ENCODE data around the gene CHST11.

The CHST11 gene

GRCh38 chr12:104416136-104416535, 40.6 kb upstream of the CHST11 start:
- Histone ChIP-seq H3K4me1 (ENCODE audit: control insufficient read depth, insufficient read depth, low read length) (peaks cover 47% of the 10 kb centered on the region), H3K9me3 (ENCODE audit: control insufficient read depth, insufficient read depth, low read depth, low read length) (0 out of 2 replicates have a peak, but pooled peaks cover 3% of the 10 kb centered on the region), H3K36me3 (ENCODE audit: control insufficient read depth, insufficient read depth, low read length) (no peaks in the 10 kb centered on the region), H3K4me3 (ENCODE audit: low read depth, low read length) (no peak overlapping the region), H3K9ac (ENCODE audit: low read length) (no peak overlapping the region), H3K27me3 (ENCODE audit: control insufficient read depth, insufficient read depth, low read length) (no peaks in the 10 kb centered on the region), H3K27ac (ENCODE audit: low read depth, low read length) (no peak overlapping the region)

DNA sequence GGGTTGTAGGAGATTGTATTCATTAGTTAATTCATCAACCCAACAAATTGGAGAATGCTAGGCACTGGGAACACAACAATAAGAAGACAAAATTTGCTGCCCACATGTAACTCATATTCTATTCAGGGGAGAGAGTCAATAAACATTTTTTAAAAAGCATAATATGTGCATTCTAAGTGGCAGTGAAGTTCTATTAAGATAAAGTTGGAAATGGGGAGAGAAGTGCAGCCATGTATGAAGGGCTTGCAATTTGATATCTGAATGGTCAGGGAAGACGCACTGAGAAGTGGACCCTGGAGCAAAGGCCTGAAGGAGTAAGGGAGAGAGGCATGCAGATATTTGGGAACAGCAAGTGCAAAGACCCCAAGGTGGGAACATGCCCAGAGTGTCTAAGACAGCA, 40.2 kb upstream of the CHST11 start:
- peaks cover 8% of the 10 kb centered on the region for H3K9me3 ChIP-seq (ENCODE audit: control insufficient read depth, insufficient read depth, low read depth, low read length)
- no peak overlapping the region for H3K4me3 ChIP-seq (ENCODE audit: low read depth, low read length)
- no peaks in the 10 kb centered on the region for H3K27me3 ChIP-seq (ENCODE audit: control insufficient read depth, insufficient read depth, low read length)
- peaks cover 45% of the 10 kb centered on the region for H3K4me1 ChIP-seq (ENCODE audit: control insufficient read depth, insufficient read depth, low read length)
- H3K9ac ChIP-seq (ENCODE audit: low read length): no peak overlapping the region
- no peak overlapping the region for H3K27ac ChIP-seq (ENCODE audit: low read depth, low read length)
- no peaks in the 10 kb centered on the region for H3K36me3 ChIP-seq (ENCODE audit: control insufficient read depth, insufficient read depth, low read length)

- no peak overlapping the region for H3K4me3 ChIP-seq (ENCODE audit: low read depth, low read length)
- H3K4me1 ChIP-seq (ENCODE audit: control insufficient read depth, insufficient read depth, low read length): peaks cover 16% of the 10 kb centered on the region
- peaks cover 26% of the 10 kb centered on the region for H3K9me3 ChIP-seq (ENCODE audit: control insufficient read depth, insufficient read depth, low read depth, low read length)
- H3K9ac ChIP-seq (ENCODE audit: low read length): no peak overlapping the region
- no peaks in the 10 kb centered on the region for H3K36me3 ChIP-seq (ENCODE audit: control insufficient read depth, insufficient read depth, low read length)
- H3K27ac ChIP-seq (ENCODE audit: low read depth, low read length): no peak overlapping the region
- no peaks in the 10 kb centered on the region for H3K27me3 ChIP-seq (ENCODE audit: control insufficient read depth, insufficient read depth, low read length)
Measured at GRCh38 chr12:104419717-104420116, 37.0 kb upstream of the CHST11 start.

DNA sequence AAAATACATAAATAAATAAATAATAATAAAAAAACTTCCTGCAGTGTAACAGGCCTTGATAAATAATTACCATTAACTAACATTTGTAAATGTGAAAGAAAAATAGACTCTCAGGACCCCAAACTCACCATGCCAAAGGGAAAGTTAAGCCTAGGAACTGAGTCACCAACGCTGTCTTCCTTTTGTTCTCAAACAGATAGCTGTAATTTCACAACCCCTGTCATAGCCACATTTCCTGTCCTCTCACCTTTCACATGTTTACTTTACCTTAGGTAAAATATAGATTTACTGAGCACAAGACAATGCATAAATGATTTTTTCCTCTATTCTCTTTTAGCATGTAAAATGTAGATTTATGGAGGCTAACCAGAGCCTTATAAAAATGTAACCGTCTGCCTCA, 35.9 kb upstream of the CHST11 start:
- Histone ChIP-seq H3K36me3 (ENCODE audit: control insufficient read depth, insufficient read depth, low read length) (no peaks in the 10 kb centered on the region), H3K9ac (ENCODE audit: low read length) (no peak overlapping the region), H3K9me3 (ENCODE audit: control insufficient read depth, insufficient read depth, low read depth, low read length) (peaks cover 26% of the 10 kb centered on the region), H3K27me3 (ENCODE audit: control insufficient read depth, insufficient read depth, low read length) (no peaks in the 10 kb centered on the region), H3K4me1 (ENCODE audit: control insufficient read depth, insufficient read depth, low read length) (peaks cover 7% of the 10 kb centered on the region; the same call in 1 of the 2 replicates), H3K4me3 (ENCODE audit: low read depth, low read length) (no peak overlapping the region), H3K27ac (ENCODE audit: low read depth, low read length) (no peak overlapping the region)

GRCh38 chr12:104421343-104421742, 35.4 kb upstream of the CHST11 start:
- Histone ChIP-seq H3K4me3 (ENCODE audit: low read depth, low read length) (no peak overlapping the region), H3K27me3 (ENCODE audit: control insufficient read depth, insufficient read depth, low read length) (no peaks in the 10 kb centered on the region), H3K36me3 (ENCODE audit: control insufficient read depth, insufficient read depth, low read length) (no peaks in the 10 kb centered on the region), H3K4me1 (ENCODE audit: control insufficient read depth, insufficient read depth, low read length) (peaks cover 2% of the 10 kb centered on the region; the same call in 1 of the 2 replicates), H3K9ac (ENCODE audit: low read length) (no peak overlapping the region), H3K27ac (ENCODE audit: low read depth, low read length) (no peak overlapping the region), H3K9me3 (ENCODE audit: control insufficient read depth, insufficient read depth, low read depth, low read length) (peaks cover 26% of the 10 kb centered on the region)

- no peaks in the 10 kb centered on the region for H3K36me3 ChIP-seq (ENCODE audit: control insufficient read depth, insufficient read depth, low read length)
- H3K9me3 ChIP-seq (ENCODE audit: control insufficient read depth, insufficient read depth, low read depth, low read length): peaks cover 26% of the 10 kb centered on the region
- H3K4me3 ChIP-seq (ENCODE audit: low read depth, low read length): no peak overlapping the region
- no peaks in the 10 kb centered on the region for H3K4me1 ChIP-seq (ENCODE audit: control insufficient read depth, insufficient read depth, low read length)
- no peak overlapping the region for H3K27ac ChIP-seq (ENCODE audit: low read depth, low read length)
- no peak overlapping the region for H3K9ac ChIP-seq (ENCODE audit: low read length)
- no peaks in the 10 kb centered on the region for H3K27me3 ChIP-seq (ENCODE audit: control insufficient read depth, insufficient read depth, low read length)
Measured at GRCh38 chr12:104422441-104422840, 34.3 kb upstream of the CHST11 start.

- H3K4me1 ChIP-seq (ENCODE audit: control insufficient read depth, insufficient read depth, low read length): no peaks in the 10 kb centered on the region
Measured at GRCh38 chr12:104423273-104423672, 33.5 kb upstream of the CHST11 start.

DNA sequence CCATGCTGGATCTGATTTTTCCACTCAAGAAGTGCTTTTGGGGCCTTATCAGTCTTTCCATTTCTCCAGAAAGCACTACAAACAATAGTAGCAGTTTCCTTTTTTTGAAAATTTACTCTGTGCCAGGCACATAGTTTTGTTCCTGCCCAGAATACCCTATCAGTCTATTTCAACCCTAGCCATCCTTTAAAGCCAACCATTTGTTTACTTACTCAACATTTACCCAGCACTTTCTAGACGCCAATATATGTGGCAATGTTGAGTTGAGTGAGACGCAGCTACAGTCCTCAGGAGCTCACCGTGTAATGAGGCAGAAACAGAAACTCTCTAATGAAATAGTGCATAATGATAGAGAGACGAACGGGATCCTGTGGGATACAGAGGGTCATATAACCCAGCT, 32.9 kb upstream of the CHST11 start:
- Histone ChIP-seq H3K36me3 (ENCODE audit: control insufficient read depth, insufficient read depth, low read length) (no peaks in the 10 kb centered on the region), H3K9me3 (ENCODE audit: control insufficient read depth, insufficient read depth, low read depth, low read length) (peaks cover 26% of the 10 kb centered on the region), H3K27ac (ENCODE audit: low read depth, low read length) (no peak overlapping the region), H3K4me1 (ENCODE audit: control insufficient read depth, insufficient read depth, low read length) (no peaks in the 10 kb centered on the region), H3K9ac (ENCODE audit: low read length) (no peak overlapping the region), H3K27me3 (ENCODE audit: control insufficient read depth, insufficient read depth, low read length) (no peaks in the 10 kb centered on the region), H3K4me3 (ENCODE audit: low read depth, low read length) (no peak overlapping the region)

More at GRCh38 chr12:104423273-104423672, 33.5 kb upstream of the CHST11 start:
- Histone ChIP-seq H3K9ac (ENCODE audit: low read length) (no peak overlapping the region), H3K27ac (ENCODE audit: low read depth, low read length) (no peak overlapping the region), H3K36me3 (ENCODE audit: control insufficient read depth, insufficient read depth, low read length) (no peaks in the 10 kb centered on the region), H3K9me3 (ENCODE audit: control insufficient read depth, insufficient read depth, low read depth, low read length) (peaks cover 26% of the 10 kb centered on the region), H3K4me3 (ENCODE audit: low read depth, low read length) (no peak overlapping the region), H3K27me3 (ENCODE audit: control insufficient read depth, insufficient read depth, low read length) (no peaks in the 10 kb centered on the region)

GRCh38 chr12:104424955-104425354, 31.8 kb upstream of the CHST11 start:
- no peaks in the 10 kb centered on the region for H3K4me1 ChIP-seq (ENCODE audit: control insufficient read depth, insufficient read depth, low read length)
- no peak overlapping the region for H3K4me3 ChIP-seq (ENCODE audit: low read depth, low read length)
- no peak overlapping the region for H3K27ac ChIP-seq (ENCODE audit: low read depth, low read length)
- peaks cover 26% of the 10 kb centered on the region for H3K9me3 ChIP-seq (ENCODE audit: control insufficient read depth, insufficient read depth, low read depth, low read length)
- no peaks in the 10 kb centered on the region for H3K27me3 ChIP-seq (ENCODE audit: control insufficient read depth, insufficient read depth, low read length)
- no peak overlapping the region for H3K9ac ChIP-seq (ENCODE audit: low read length)
- no peaks in the 10 kb centered on the region for H3K36me3 ChIP-seq (ENCODE audit: control insufficient read depth, insufficient read depth, low read length)

DNA sequence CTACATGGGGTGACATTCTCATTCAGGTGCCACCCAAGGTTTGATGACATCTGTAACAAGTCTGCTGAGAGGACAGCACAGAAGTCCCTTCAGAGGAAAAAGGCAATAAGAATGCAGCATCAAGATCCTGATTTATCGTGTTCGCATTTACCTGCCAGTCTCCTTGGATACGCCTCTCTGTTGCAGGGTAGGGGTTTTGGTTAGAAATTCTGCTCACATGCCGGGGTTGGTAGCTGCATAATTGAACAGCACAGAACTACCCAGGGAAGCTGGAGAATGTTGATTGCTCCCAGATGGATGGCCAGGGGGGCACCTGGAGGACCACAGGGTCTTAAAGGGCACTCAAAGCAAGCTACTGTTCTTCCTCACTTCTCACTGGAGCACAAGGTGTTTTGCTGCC, 31.1 kb upstream of the CHST11 start:
- H3K4me3 ChIP-seq (ENCODE audit: low read depth, low read length): no peak overlapping the region
- H3K4me1 ChIP-seq (ENCODE audit: control insufficient read depth, insufficient read depth, low read length): no peaks in the 10 kb centered on the region
- H3K27me3 ChIP-seq (ENCODE audit: control insufficient read depth, insufficient read depth, low read length): no peaks in the 10 kb centered on the region
- H3K9me3 ChIP-seq (ENCODE audit: control insufficient read depth, insufficient read depth, low read depth, low read length): peaks cover 26% of the 10 kb centered on the region
- H3K27ac ChIP-seq (ENCODE audit: low read depth, low read length): no peak overlapping the region
- no peak overlapping the region for H3K9ac ChIP-seq (ENCODE audit: low read length)
- no peaks in the 10 kb centered on the region for H3K36me3 ChIP-seq (ENCODE audit: control insufficient read depth, insufficient read depth, low read length)

DNA sequence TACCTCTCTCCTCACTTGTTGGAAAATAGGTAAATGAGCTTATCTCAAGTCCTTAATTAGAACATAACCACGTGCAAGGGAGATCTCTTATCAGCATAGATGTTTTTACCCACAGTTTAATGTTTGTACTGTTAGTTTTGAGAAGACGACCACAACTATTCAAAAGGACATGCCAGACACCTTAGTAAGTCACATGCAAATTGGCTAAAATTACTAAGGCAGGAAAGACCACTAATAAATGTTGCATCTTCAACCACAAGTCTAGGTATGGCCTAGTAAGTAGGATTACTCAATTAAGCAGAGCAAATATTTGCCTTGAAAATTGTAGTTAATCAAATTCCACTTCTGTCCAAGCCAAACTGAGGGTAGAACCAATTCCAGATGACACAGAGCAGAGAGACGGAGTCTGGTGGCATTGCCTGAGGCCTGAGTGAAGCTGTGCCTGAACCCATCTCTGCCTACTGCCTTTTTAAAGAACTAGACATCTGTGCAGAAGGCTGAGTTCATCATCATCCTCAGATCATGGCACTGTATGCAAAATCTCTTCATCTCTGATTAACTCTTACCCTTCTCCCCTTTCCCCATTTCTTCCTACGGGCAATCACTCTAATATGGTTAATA, 29.7 kb upstream of the CHST11 start:
- Histone ChIP-seq H3K27ac (ENCODE audit: low read depth, low read length) (no peak overlapping the region), H3K9me3 (ENCODE audit: control insufficient read depth, insufficient read depth, low read depth, low read length) (peaks cover 14% of the 10 kb centered on the region), H3K27me3 (ENCODE audit: control insufficient read depth, insufficient read depth, low read length) (no peaks in the 10 kb centered on the region), H3K9ac (ENCODE audit: low read length) (no peak overlapping the region), H3K4me1 (ENCODE audit: control insufficient read depth, insufficient read depth, low read length) (no peaks in the 10 kb centered on the region), H3K36me3 (ENCODE audit: control insufficient read depth, insufficient read depth, low read length) (no peaks in the 10 kb centered on the region), H3K4me3 (ENCODE audit: low read depth, low read length) (no peak overlapping the region)

Data from HUES6 (cell line).